GM12892 (cell line): ENCODE measurements around the gene DOCK2.

ENCODE experiments used
- POLR2AphosphoS5 ChIP-seq: IDR thresholded peaks from 2 replicates; pipeline ENCODE4 v1.6.1; 2011; ENCODE audit warnings: low read depth, low read length, control low read depth
- TAF1 ChIP-seq: IDR thresholded peaks from 2 replicates; pipeline ENCODE4 v1.6.1; 2011; ENCODE audit warnings: low read depth, mild to moderate bottlenecking, control low read depth, low read length, borderline replicate concordance

GRCh38 chr5:169837686-169838085 lies 200.6 kb downstream of the DOCK2 start:
- TF ChIP-seq TAF1, result no peak
- no peak for TF ChIP-seq POLR2AphosphoS5
